Measurements from ENCODE around the gene SLC6A8.
"Not testable (repeated sequence)": the region's sequence is repeated elsewhere in the genome, so short reads cannot be mapped to it uniquely, and the experiment has no call there.

SLC6A8 gene

DNA sequence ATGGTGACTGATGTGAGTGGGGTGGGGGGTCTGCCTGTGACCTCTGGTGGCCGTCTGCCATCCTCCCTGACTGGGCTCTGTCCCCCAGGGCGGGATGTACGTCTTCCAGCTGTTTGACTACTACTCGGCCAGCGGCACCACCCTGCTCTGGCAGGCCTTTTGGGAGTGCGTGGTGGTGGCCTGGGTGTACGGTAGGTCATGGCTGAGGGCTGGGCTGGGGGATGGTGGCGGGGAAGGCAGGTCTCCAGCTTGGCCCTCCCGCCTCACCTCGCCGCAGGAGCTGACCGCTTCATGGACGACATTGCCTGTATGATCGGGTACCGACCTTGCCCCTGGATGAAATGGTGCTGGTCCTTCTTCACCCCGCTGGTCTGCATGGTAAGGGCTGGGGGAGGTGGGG, 6.5 kb downstream of the SLC6A8 start:
- DNase-seq: not testable (repeated sequence)

DNA sequence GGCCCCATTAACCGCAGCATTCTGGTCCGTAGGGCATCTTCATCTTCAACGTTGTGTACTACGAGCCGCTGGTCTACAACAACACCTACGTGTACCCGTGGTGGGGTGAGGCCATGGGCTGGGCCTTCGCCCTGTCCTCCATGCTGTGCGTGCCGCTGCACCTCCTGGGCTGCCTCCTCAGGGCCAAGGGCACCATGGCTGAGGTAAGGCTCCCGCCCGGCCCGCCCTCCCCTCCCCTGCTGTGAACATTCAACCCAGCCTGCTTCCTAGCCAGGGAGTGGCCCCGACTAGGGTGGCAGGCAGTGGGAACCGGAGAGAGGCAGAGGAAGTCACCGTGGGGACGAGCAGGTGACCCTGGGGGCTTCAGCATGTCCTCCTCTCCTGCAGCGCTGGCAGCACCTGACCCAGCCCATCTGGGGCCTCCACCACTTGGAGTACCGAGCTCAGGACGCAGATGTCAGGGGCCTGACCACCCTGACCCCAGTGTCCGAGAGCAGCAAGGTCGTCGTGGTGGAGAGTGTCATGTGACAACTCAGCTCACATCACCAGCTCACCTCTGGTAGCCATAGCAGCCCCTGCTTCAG, 7.1 kb downstream of the SLC6A8 start:
- no peak for DNase-seq

DNA sequence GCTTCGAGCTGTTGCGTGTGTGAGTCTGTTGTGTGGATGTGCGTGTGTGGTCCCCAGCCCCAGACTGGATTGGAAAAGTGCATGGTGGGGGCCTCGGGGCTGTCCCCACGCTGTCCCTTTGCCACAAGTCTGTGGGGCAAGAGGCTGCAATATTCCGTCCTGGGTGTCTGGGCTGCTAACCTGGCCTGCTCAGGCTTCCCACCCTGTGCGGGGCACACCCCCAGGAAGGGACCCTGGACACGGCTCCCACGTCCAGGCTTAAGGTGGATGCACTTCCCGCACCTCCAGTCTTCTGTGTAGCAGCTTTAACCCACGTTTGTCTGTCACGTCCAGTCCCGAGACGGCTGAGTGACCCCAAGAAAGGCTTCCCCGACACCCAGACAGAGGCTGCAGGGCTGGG, 8.4 kb downstream of the SLC6A8 start:
- no peak for DNase-seq

DNA sequence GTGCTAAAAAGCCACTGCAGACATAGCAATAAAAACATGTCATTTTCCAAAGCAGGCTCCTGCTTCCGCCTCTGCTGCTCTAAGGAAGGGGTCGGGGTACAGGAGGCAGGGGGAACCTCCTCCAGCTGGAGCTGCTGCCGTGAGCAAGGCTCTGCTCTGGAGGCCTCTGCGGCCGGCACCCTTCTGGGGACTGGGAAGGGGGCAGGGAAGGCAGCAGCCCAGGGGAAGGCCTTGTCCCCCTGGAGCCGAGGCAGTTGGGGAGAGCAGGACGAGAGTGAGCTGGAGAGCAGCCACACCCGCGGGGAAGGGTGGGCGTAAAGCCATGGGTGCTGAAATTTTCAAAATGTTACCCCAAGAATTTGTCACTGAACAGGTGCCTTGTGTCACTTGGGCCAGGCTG, 8.8 kb downstream of the SLC6A8 start:
- not testable (repeated sequence) for DNase-seq

DNA sequence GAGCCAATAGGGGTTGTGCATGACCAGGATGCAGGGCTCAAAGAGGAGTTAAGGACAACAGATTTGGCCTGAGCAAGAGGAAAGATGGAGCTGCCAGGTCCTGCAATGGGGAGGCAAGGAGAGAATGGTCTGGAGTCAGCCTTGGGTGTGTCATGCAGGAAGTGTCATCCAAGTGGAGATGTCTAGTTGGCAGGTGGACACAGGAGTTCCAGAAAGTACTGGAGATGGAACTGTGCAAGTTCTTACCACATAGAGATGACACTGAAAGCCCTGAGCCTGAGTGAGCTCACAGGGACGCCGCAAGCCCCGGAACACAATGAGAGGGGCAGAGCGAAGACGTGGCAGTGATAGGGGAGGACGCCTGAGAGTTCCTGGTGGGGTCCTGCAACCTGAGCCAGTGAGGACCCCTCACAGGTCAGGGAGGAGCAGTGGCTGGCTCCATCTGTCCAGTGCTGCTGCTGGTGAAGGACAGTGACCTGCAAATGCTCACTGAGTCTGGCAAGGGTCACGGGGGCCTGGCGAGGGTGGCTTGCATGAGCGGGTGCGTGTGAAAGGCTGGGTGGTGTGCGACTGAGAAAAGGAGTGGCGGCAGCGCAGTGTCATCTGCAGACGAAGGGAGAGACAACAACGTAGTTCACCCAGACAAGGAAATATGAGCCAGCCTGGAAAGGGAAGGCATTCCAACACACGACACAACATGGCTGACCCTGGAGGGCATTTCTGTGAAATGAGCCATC, 9.4 kb downstream of the SLC6A8 start:
- not testable (repeated sequence) for DNase-seq

DNA sequence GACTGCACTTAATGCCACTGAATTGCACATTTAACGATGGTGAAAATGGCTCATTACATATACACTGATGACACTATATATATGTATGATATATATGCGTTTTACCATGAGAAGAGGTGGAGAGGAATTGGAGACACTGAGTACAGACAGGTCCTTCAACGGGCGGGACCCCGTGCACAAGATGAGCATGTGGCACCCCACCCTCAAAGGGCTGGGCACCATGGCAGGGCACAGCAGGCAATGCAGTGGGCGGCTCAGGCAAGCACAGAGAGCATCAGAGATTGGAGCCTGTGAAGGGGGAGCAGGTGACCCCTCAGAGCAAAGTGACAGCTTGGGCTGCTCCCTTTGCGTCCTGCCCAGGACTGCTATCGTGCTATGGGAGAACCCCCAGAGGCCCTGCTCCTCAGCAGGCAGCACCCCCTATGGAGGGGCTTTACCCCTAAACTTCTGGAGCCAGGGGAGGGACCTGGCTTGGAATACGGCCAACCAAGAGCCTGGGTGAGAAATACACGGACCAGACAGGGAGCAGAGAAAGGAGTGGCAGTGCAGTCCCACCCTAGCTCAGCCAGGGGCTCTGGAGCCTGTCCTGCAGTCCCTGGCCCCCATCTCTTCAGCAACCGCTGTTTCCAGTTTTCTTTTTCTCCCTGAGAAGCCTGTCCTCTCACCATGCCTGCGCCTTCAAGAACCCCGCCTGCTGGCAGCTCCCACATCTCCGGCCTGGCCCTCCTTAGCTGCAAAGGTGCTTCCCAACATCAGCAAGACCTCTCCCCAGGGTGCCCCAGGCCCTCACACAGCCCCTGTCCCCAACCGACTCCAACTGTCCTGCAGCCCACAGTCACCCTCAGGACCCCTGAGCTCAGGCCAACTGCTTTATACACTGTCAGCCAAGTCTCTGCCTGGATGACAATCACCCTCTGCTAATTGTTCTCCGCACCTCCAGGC, 10.5 kb downstream of the SLC6A8 start:
- DNase-seq: no peak

DNA sequence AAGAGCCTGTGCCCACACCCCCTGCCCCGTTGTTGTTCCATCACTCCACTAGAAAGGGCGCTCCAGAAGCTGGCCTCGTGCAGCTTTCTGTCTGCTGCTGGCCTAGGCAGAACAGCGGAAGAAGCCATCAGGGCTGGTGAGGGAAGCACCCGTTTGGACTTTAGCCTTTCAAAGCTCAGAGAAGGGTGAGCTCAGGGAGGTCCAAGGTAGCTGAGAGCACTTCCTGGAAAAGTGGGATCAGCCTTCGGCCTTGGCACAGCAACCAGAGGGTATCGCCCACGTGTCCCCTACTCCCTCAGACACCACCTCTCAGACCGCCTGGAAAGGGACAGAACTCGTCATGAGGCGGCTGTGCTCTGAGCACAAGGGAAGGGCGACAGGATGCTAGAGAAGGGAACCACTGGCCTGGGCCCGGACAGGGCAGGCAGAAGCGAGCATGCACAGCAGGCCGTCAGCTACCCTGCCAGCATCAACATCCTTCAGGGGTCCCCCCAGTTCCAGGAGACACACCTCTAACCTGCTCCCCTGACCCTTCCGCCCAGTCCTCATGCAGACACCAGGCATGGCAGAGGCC, 11.6 kb downstream of the SLC6A8 start:
- DNase-seq: not testable (repeated sequence)

DNA sequence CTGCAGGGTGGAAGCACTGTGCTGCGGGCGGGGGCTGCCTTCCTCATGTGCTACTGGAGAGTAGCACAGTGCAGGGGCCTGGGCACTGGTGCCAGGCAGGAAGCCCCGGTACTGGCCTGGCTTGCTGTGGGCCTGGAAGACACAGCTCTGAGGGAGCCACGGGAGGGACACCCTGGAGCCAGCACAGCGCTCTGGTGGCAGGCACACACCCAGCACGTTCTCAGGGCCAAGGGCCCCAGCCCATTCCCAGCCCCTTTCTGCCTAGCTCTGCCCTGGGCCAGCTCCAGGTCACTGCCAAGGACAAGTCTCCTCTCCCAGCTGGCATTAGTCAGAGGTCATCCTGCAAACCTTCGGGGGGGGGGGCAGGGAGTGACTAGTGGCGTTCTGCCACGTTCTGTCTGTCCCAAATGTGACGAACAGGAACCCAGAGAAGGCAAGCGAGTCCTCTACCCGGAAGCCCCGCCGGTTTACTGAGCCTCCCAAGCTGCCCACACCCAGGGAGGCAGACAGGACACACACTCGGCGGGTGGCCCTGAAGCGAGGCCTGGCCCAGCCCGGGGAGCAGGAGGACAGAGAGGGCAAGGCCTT, 12.2 kb downstream of the SLC6A8 start:
- not testable (repeated sequence) for DNase-seq

DNA sequence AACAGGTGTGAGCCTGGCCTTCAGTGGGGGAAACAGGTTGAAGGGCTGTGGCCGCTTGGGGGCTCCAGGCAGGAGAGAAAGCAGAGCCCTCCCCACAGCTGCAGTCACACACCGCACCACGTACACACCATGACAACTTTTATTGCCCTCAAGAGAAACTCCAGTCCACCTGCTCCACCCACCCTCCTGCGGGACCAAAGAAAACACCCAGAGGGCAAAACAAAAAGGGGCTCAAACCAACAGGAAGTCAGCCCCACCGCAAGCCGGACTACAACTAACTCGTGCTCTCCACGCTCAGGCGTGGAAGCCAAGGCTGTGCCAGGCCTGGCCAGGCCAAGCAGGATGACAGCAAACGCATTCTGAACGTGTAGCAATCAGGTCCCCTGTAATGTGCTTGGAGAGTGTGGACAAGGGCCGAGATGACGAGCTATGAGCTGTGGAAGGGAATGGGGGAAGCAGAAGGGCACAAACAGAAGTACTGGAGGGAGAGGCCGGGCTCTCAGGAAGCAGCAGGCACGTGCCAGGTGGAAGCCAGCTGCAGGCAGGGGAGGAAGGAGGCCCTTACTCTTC, 12.7 kb downstream of the SLC6A8 start:
- no peak for DNase-seq

DNA sequence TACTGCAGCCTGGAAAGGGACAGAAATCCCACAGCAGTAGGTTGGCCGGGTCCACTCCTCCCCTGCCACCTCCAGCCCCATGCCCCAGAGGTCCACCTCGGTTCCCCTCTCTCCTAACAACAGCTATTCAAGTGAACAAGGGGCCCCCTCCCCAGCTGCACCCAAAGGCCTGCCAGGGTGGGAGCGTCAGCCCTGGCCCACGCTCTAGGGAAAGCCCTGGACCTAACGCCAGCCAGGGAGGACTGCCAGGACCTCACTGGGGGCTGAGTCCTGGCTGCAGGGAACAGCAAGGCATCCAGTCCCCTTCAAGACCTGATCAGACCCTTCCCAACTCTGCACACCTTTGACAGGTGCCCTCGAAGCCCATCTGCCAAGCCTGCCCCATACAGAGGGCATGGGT, 13.2 kb downstream of the SLC6A8 start:
- no peak for DNase-seq

DNA sequence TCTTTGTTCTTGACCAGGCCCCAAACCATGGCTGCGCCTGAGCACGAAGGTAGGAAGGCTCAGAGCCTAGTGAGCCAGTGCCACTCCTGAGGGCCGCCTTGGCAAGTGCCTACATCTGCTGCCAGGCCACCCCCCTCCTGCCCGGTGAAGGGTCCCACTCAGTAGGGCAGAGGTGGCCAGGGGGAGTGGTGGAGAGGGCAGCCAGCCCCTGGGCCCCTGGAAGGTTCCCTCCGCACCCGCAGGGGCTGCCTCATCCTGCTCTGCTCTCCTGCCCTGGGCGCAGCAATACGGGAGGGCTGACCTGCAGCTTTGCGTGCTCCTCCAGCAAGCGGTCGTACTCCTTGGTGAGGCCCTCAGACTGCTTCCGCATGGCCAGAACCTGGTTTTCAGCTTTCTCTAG, 14.0 kb downstream of the SLC6A8 start:
- no peak for DNase-seq

DNA sequence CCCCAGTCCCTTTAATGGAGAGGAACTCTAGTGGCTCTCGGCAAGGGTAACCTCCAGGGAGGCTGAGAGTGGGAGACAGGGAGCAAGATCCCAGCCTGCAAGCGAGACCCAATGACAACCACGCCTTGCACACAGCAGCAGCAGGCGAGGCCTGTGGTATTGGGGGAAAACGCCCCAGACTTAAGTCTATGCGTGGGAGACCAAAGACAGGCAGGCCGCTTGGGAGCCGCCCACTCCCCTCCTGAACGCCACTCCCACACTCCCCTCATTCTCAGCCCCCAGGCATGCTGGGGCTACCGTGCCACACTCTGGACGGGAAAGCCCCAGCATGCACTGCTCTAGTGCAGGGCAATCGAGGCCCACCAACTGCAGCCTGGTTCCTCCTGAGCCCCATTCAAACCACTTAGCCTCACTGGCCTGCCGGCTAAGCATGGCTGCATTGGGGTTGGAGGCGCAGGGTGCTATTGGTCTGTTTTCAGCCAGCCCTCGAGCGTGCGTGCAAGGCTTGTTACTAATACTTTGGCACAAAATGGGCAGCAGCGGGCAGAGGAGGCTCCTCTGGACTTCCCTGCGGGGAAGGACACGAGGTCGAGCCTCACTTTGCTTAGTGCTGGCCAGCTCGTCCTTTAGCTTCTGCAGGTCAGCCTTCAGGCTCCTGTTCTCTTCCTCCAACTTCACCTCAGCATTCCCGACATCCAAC, 14.8 kb downstream of the SLC6A8 start:
- DNase-seq: no peak

DNA sequence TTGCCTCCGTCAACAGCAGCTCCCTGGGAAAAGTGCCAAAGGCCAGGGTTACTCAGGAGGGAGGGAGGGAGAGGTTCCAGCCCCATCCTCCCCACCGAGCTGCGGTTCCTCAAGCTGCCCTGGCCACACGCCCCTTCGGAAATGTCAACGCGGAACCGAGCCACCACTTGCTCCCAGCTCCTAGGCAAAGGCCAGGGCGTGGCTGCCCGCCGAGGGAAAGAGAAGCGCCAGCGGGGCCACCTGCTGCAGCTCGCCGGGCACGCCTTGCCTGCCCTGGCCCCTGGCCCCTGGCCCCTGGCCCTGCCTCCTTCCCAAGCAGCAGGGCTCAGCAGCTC, 15.3 kb downstream of the SLC6A8 start:
- no peak for DNase-seq

DNA sequence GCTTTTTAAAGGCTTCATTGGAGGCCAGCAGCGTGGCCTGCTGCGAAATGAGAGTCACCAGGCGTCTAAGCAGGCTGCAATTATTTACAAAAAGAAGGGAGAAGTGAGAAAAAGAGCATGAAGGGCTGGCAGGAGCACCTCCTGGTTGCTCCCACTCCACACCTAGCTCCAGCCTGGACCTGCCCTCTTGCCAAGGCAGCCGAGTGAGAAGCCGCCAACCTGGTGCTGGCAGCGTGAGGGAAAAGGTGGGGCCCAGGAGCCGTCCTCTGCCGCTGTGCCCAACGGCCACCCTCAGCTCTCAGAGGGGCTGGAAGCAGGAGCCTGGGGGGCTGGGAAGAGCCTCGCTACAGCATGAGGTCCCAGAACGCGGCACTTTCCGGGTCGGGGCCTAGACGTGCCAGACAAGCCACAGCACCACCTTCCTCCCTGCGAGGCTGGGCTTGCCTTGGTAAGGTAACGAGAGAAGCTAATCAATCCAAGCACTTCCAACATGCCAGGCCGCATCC, 16.3 kb downstream of the SLC6A8 start:
- DNase-seq: no peak

DNA sequence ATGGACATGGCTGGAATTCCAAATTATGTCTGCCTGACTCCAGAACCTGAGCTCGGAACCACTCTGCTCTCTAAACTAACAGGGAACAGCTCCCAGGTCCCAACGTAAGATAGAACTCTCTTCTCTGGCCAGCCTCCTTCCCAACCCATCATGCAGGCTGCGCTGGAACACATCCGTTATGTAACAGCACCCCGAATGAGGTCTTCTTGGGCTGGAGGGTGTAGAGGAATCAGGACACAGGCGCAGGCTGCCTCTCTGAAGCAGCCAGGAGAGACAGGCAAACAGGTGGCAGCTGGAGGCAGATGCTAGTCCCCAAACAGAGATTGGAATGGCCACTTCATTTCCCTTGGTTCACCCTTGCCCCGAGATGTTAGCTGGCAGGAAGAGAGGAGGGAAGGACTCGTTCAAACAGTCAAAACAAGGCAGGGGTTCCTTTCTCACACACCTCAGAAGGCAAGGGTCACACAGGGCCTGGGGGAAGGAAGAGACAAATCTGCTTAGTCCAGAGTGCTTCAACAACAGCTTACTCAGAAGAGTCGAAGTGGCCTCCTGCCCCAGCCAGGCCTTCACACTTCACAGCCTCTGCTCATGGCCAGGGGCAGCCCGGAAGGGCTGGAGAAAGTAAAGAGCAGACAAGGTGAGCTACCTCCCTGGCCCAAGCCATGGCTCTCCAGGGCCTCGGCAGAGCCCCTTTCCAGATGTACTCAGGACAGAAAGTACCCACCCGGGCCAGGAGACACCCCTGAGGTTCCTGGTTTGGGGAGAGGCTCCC, 17.1 kb downstream of the SLC6A8 start:
- DNase-seq: not testable (repeated sequence)

DNA sequence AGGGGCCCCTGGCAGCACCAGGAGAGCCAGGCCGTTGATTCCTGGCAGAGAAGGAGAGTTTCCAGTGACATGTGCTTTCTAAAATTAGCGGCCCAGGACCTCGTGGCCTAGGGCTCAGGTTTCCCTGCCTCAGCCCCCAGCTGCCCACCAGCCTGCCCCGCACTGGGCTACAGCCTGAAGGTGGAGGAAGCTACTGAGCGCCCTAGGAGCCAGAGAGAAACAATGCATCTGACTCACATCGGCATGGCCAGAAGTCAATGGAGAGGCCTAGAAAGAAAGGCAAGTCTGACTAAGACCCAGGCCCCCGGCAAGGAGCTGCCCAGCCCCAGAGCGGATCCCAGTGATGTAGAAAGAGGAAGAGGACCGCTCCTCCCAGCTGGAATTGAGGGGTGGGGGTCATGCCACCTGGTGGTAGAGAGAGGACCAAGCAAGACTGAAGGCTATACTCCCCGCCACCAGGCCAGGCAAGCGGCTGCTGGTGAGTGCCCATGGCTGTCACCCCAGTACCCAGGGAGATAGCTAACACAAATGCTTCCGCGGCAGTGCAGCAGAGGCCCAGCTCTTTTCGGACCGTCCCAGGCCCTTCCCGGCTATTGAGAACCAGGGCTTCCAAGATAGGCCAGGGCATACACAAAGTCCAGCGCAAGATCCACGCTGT, 17.8 kb downstream of the SLC6A8 start:
- DNase-seq: not testable (repeated sequence)

DNA sequence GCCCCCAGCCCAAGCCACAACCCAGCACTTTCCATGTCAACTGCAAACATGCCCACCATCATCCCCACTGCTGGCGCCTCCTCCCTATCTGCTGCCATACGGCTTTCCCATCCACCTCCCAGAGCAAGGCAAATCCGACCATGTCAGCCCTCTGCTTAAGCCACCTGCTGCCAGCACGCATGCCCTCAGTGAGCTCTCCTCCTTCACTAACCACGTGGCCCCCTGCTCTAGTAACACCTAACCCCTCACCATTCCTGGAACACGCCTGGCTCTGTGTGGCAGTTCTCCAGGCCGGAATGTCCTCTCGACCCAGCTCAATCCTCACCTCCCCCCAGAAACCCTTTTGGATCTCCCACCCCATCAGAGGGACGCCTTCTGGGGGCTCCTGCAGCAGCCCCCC, 19.1 kb downstream of the SLC6A8 start:
- DNase-seq: no peak

DNA sequence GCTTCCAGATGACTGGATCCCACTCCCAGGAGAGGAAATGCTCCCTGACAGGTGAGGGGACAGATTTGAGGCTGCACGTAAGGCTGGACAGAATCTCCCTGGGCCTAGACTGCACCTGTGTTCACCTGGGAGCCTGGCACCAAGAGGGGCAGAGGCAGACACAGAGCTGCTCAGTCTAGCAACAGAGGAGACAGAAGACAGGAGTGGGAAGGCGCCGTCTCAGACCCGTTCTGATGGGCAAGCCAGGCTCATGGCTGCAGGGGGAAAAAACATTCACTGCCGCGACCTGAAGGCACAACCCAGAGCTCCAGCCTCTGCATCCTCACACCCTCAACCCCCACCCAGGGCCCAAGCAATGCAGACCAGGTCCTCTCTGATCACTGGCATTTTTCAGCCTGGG, 19.7 kb downstream of the SLC6A8 start:
- DNase-seq: no peak

DNA sequence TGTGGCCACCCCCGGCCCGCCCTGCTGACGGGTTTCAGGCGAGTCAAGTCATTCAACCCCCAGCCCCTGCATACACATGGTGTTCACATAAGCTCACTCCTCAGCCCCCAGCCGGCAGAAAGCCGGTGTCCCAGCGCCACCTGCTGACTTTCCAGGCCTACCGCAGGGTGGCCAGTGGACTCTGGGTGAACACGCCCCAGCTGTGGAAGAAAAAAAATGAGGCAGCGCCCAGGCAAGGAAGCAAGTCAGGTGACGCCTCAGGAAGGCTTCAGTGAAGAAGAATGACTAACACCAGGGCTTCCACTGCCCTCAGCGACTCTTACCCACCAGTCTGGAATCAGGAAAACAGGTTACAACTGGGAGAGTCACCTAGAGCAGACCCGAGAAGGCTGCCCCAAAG, 20.7 kb downstream of the SLC6A8 start:
- no peak for DNase-seq

Measured in activated CD4-positive, alpha-beta T cell treated with anti-CD3 and anti-CD28 coated beads for 1 hour (primary cell).